GM18517 (cell line): Measurements from ENCODE around the gene CACNA1I.

Source experiments
- ATAC-seq: cut with Tn5 transposase; IDR thresholded peaks from one replicate; pipeline ENCODE4 v1.9.1; 2021; ENCODE audit warnings: mild to moderate bottlenecking, moderate library complexity; ENCODE audit not compliant: unreplicated experiment

CACNA1I gene

DNA sequence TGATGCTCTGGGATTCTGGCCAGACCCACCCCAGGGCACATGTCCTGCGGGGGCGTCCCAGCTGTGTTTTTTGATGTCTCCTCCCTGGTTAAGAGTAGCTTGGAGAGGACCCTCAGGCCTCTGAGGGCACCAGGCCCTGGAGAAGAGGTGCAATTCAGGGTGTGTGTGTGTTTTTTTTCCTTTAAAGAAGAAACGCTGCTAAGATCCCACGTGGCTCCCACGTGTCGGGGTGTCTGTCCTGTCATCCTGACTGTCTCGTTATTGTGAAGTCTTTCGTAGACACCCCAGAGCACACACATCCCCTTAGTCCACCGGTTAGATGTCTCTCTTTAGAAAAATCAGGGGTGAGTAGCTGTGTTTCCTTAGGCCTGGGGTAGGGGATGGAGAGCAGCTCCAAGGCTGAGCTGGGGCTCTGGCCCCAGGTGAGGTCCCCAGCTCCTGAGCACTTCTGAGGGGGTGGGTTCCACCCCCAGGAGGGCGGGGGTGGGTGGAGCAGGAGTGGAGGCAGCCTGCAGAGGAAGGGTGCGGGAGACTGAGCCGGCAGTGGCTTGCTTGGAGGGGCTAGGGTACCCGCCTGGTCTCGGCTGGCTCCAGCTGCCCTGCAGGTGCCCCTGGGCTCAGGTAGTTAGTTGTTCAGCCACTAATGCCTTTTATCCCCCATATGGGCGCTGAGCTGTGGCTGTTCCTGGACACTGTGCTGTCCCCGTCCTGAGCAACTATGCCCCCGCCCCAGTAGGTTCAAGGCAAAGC, 116.4 kb downstream of the CACNA1I start:
- ATAC-seq: no peak

DNA sequence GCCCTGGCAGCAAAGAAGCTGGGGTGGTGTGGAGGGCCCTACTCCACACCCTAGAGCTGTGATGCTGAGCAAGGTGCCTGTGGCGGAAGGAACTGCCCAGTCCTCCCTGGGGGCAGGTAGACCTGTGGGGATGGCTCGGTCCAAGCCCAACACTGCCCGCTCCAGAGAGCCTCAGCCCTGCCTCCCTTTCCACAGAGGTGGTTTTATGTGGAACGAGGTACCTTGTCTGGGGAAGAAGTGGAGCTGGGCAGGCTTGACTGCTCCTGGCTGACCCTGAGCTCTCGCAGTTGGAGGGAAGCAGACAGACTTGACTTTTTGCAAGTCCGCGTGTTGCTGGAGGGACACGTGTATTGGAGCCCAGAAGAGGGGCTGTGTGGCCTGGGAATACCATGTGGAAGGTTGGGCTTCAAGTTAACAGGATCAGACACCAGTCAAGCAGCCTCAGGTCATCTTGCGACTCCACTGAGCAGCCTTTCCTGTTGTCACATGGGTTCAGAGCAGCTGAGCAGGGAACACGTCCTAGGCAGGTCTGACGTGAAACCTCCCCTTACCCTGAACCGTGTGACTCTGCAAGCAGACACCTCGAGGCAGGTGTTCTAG, 117.7 kb downstream of the CACNA1I start:
- no peak for ATAC-seq

DNA sequence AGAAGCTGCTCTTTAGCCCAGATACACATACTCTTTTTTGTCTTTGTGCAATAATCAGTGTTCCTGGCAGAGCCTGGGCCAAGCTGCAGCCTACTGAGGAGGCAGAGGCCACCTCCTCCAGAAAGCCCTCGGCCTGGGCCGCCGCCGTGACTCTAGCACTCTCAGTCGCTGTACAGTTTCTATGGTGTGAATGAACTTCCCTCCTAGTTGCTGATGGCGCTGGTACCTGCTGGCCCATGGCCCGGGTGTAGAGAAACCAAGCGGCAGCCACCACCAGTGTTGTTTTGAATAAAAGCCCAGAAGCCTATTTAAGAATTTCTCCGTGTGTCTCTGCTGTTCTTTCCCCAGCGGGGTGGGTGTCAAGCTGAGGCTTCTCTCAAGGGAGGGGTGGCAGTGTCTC, 118.9 kb downstream of the CACNA1I start:
- no peak for ATAC-seq

DNA sequence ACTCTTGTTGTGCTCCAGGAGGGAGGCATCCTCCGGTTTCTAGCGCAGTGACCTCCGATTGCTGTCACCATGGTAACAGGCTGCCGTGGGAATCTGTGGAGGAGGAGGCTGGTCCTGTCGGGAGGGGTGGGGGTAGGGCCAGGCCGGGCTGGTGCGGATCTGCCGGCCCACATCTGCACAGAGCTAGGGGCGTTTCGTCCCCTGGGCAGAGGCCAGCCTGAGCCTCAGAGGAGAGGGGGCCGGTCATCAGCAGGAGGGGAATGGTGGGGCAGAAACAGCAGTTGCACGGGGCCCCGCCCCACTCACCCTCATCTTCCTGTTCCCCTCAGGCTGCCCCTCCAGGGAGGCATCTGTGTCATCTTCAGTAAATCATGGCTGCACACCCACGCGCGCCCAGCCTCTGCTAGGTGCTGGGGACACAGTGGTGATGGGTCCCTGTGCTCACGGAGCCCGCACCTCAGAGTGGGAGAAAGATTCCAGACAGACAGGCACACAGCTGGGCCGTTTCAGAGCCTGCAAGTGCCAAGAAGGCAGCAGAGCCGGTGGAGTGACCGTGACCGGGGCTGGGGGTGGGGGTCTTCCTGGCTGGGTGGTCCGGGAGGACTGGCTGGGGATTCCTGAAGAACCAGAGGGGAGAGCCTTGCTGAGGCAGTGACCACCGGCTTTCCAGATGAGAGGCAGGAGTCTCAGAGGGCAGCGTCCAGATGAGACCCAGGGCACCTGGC, 120.5 kb downstream of the CACNA1I start:
- ATAC-seq: no peak

DNA sequence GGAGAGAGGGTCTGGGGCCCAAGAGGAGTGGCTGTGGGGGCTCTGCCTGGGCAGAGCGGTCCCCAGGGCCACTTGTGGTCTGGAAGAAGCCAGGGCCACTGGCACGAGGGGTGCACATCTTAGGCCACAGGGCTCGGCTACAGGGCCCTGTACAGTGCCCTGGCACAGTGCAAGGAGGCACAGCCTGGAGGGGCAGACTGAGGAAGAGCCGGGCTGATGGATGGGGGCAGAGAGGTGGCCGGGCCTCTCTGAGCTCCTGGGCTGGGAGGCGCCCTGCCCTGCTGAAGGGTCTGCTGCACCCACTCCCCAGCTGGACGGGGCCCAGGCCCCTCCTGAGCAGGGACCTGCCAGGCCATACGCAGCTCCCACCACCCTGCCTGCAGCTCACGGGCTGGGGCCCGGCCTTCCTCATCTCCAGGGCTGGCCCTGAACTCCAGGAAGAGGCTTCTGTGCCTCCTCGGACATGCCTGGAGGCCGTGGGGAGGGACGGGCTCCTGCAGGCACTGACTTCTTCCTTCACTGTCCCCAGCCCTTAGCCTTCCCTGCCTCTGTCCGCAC, 123.5 kb downstream of the CACNA1I start:
- ATAC-seq: no peak

DNA sequence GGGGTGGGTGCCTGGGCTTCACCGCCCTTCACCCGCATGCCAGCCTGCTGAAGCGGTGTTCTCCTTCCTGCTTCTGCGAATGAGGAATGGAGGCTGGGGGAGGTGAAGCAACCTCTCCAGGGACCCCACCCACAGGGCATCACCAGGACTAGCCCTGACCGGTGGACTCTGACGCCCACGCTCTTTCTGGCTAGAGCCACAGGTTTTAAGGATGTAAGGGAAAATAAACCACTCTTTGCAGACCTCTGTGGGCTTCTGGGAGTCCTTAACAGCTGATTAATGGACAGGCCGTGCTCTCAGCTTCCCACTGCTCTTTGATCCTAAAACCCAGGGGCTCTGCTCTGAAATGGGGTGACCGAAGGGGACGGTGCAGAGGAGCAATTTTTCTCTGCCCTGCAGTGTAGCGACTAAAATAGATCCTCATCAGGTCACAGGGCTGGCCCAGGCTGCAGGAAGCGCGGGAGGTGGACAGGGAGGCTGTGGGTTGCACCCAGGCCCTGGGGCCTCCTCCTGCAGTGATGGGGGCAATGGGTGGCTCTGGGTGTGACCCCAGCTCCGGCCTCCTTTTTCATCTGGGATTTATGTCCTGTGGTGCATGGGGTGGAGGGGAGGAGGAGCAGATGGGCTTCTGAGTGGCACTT, 127.4 kb downstream of the CACNA1I start:
- no peak for ATAC-seq

DNA sequence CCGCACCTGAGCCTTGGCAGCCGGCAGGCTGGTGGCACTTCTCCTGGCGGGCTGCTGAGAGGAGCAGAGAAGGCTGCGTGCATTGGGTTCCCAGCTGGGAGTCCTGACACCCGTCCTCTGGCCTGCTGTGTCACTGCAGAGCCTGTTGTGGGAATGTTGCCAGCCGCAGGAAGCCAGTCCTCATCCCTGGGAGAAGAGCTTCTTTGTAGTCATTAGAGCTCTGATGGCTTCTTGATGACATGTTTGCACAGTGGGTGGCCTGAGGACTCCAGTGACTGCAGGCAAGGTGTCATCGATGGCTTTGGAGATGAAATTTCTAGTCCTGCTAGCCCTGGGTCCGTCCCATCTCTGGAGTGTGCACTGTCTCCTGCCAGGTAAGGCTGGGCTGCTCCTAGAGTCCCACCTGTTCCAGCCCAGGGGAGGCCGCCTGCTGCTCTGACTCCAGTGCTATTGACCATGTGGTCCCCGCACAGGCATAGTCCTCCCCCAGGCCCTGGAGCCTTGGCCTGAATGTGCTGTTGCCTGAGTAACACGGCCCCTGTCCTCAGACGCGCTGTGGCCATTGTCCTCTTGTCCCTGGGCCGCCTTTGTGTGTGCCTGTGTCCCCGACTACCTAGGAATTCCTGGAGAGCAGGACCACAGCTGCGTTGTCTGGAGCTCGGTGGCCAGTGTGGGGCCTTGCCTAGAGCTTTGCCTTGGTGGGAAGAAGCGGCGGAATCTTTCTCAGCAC, 129.2 kb downstream of the CACNA1I start:
- ATAC-seq: no peak

DNA sequence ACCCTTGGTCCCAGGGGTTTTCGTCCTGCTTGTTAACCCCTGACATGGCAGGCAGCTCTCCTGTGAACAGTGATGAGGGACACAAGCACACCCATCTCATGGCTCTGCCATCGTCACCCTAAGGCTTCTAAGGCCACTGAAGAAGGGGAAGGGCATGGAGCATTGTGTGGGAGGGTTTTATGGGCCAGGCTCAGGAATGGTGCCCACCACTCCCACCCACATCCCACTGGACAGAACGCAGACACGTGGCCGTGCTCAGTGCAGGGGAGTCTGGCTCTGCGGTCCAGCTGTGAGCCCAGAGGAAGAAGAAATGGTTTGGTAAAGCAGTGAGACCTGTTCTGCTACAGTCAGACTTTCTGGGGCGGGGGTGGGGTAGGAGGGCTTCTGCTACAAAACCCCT, 130.0 kb downstream of the CACNA1I start:
- ATAC-seq: no peak

DNA sequence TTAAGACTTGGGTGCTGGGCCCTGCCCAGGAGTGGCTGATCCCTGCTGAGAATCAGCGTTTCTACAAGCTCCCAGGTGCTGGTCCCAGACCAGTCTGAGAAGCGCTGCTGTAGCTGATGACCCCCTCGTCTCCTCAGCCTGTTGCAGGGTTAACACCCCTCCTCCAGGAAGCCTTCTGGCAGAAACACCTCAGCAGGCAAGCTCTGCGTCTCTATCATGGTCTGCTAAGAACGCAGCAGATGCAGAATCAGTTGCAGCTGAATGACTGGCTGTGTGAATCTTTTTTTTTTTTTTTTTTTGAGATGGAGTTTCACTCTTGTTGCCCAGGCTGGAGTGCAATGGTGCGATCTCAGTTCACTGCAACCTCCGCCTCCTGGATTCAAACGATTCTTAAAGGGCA, 132.5 kb downstream of the CACNA1I start:
- no peak for ATAC-seq

DNA sequence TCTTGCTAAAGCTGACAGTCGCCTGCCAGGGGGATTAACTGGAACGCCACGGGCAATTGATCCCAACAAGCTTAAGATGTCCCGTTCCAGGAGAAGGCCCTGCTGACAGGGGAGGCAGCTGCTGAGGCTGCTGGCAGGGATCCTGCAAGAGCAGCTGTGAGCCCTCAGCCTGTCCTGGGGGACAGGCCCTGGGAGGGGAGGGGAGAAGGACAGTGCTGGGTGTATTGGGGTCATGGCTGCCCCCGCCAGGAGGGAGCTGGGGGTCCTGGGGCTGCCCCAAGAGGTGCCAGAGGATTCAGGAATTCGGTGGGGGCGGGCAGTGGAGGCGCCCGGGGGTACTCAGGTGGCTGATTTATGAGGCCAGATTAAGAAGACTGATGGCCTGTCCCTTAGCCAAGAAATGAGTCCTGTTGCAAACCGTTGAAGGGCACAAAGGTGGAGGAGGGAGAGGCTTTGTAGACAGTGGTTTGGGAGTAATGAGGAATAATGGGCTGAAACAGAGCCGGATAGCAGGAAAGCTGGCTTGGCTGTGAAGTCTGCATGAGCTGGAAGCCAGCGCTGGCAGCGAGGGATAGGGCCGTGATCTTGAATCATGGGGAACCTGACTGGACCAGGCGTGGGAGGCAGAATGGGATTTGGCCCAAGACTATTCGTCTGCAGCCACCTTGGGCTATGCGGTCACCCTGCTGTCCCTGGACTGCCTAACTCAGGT, 133.5 kb downstream of the CACNA1I start:
- no peak for ATAC-seq

DNA sequence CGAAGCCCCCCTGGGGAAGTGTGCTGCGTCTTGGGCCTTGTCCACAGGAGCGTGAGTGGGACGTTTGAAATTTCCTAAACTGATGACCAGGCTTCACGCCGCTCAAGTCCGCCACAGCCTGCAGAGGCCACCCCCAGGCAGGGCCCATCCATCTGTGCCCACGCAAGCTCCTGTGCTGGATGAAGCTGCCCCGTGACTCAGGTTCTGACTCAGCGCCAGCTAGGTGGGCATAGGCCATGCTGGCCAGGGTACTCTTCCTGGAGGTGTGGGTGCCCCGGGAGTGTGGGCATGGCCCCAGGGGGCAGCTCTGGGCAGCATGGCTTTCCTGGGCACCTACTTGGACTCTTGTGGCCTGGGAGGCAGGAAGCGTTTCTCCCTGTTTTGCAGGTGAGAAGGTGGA, 134.8 kb downstream of the CACNA1I start:
- ATAC-seq: no peak

DNA sequence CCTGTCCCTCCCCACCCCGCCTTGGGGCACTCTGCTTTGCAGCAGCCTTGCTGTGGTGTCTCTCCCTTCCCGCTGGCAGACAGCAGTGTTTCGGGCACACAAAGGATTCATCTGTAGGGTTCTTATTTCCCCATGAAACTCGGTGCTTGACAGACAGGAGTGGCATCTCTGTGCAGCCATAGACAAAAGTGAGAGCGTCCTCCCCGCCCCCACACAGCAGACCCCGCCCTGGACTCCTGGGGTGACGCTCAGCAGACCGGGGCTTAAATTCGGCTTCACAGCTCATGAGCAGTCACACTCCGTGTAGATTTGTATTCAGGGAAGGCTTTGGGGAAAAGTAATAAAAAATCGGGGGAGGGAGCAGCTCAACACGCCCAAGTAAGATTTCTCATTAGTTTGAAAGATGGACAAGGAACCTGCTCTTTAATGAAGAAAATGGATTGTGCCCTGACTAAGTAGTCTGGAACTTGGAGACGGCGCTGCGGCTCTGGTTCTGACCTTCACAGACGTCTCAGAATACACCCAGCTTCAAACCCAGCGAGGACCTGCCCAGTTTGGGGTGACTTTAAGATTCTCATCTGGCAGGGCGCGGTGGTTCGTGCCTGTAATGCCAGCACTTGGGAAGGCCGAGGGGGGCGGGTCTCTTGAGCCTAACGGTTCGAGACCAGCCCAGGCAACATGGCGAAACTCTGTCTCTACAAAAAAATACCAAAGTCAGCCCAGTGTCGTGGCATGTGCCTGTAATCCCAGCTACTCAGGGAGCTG, 136.0 kb downstream of the CACNA1I start:
- ATAC-seq: no peak

DNA sequence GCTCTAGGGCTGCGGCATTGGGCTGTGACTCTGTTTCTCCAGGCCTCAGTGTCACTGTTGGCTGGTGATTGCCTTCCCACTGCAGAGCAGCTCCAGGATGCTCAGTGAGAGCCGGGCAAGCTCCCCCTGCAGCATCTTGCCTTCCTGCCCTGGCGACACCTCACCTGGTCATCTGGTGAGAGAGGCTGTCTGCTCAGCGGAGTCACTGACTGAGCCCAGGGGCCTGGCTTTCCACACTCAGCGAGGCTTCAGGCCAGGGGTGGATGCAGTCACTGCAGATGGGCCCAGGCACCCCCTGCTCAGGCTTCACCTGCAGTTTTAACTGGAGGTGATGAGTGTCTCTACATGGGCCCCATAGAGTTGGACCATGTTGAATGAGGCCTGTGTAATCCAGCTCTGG, 136.8 kb downstream of the CACNA1I start:
- no peak for ATAC-seq

DNA sequence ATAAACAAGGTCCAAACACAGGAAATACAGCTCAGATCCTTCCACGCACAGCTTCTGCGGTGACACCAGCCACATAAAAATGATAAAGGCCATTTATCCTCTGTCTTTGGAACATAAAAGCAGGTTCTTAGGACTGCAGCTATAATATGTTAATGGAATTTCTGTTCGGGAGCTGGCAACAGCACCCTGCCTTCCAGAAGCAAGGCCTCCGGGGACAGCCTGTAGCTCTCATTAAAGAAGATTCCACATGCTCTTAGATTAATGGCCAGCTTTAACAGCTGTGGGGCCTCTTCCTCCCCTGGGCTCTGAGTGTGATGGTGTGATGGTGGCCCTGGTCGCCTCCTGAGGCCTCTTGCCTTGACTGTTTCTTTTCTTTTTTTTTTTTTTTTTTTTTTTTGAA, 137.3 kb downstream of the CACNA1I start:
- no peak for ATAC-seq

DNA sequence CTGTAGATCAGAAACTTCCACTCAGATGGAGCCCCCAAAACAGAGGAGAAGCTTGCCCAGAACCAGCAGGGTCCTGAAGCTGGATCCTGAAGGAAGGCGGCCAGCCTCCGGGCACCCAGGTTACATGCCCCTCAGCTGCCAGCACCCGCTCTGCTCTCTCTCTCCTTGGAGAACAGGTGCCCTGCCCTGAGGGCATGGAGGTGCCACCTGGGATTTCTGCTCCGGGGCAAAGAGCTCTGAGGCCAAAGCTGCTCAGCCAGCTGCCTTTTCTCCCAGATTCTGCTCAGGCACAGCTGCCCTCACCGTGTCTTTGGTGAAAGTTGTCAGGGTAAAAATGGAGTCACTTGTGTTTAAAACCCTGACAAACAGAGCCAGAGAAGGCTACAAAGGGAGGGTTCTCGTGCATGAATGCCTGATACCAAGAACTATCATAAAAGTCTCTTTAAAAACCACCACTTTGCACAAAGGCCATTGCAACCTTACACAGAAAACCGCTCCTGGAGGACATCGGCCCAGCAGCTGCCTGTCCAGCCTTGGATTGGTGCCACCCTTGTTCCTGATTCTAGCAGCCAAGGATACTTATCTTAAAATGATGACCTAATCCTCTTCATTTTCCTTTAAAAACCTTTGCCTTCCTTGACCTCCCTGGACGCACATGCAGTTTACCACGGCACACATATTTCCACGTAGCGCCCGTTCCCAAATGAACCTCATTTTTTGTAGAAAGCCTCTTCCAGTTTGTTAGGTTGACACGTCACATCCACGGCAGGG, 140.0 kb downstream of the CACNA1I start:
- ATAC-seq: no peak

DNA sequence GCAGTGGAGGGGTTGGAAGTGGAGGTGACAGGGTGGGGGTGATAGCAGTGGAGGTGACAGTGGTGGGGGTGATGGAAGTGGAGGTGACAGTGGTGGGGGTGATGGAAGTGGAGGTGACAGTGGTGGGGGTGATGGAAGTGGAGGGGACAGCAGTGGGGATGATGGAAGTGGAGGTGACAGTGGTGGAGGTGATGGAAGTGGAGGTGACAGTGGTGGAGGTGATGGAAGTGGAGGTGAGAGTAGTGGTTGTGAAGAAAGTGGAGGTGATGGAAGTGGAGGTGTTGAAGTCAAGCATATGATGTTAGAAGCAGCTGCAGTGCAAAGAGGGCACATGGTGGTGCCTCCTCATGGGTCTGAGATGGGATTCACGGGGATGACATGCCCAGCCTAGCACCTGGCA, 141.5 kb downstream of the CACNA1I start:
- ATAC-seq: no peak

DNA sequence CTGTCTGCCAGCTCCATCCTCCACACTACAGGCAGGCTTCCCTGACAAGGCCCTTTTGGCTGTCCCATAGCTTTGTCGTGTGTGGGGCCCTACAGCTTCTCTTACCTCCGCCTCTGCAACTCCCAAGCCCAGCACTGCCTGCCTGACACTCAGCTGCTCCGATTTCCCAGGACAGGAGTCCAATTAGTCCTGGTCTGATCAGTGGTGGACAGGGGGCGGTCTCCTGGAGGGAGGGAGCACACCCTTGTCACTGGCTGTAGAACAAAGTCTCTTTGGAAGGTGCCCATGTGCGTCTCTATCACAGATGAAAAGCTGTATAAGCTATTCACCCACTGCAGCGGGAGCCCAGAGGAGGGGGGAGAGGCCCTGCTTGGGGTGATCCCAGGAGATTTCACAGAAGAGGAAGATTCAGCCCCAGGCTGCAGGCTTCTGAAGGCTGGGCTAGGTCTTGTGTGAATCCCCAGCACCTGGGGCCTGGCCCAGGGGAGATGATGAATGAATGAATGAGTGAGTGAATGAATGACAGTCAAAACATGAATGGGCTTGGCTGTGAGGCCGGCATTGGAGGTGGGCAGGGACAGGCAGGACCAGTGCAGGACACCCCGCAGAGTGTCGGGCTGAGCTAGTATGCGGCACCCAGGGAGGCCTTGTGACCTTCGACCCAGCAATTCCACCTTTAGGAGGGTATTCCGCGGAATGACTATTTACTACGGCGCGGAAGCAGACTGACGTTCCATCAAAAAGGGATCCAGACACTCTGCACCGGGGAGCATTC, 142.4 kb downstream of the CACNA1I start:
- no peak for ATAC-seq

DNA sequence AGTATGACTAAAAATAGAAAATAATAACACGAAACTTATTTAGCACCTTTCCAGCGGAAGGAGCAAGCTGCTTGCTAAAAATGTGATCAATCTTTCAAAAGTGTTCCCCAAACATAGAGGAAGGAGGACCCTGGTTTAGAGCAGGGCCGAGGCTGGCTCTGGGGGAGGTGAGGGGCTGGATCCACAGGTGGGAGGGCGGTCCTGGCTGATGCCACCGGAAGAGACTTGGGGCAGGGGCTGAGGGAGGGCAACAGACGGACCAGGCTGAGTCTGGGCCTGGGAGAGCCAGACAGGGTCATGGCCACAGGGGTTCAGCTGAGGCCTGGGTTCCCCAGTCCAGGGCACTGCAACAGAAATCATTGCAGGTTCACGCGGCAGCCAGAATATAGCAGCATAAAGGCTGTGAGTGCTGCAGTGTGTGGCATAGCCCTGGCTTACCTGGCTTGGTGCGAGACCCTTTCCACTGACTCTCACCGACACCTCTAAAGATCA, 143.3 kb downstream of the CACNA1I start:
- ATAC-seq: no peak
